ENCODE results near the gene TYW1. TPM values are rescaled to one million over a fixed set of nuclear protein-coding genes. Genes with fewer than 3 reads are reported as not detected.
"Not testable (repeated sequence)": the region's sequence is repeated elsewhere in the genome, so short reads cannot be mapped to it uniquely, and the experiment has no call there.

The TYW1 gene
- total and polyA plus RNA-seq, 2 of the 4 experiments (the other 2 are of a cell fraction): 10.7 to 23.7 TPM

DNA sequence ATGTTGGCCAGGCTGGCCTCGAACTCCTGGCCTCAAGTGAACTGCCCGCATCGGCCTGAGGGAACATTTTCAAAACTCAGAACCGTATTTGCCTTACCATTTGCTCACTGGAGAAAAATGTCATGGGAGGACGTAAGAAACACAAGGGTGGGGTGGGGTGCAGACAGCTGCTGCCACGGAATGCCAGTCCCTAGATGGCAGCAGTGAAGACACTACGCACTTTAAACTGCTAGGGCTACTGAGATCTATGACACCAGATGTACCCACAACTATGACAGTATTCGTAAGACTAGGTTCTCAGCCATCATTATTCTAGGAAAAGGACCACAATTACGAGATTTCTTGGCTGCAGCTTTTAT lies 2.0 kb upstream of the TYW1 start:
- Histone ChIP-seq H3K27ac (ENCODE audit: insufficient read depth, low read length) (peak overlapping the region; percentile 73), H3K4me3 (ENCODE audit: insufficient read depth, low read depth, low read length) (peak overlapping the region; percentile 71), H3K4me2 (ENCODE audit: low read depth, low read length) (peak overlapping the region; percentile 18), H2AK9ac (replicated peaks; ENCODE audit: low read depth, low read length, poor library complexity) (peak overlapping the region; percentile 84), H3K23ac (ENCODE audit: low read depth, low read length) (peak overlapping the region; percentile 88; the same call in 1 of the 2 replicates), H4K5ac (ENCODE audit: low read depth, low read length) (peak overlapping the region; percentile 50; the same call in 1 of the 2 replicates), H2AK5ac (ENCODE audit: low read depth, low read length) (peak overlapping the region; percentile 45; the same call in 1 of the 2 replicates), H2BK5ac (ENCODE audit: low read depth, low read length, poor library complexity, severe bottlenecking) (peak overlapping the region; percentile 83), H3K4ac (ENCODE audit: low read depth, low read length) (peak overlapping the region; percentile 30), H3K18ac (ENCODE audit: low read depth, low read length) (peak overlapping the region; percentile 61), H3K56ac (ENCODE audit: extremely low read depth, insufficient read depth, low read length) (peak overlapping the region; percentile 72; the same call in 1 of the 2 replicates), H3K79me1 (ENCODE audit: low read depth in 1 of 2, low read length in 2 of 2) (peaks cover 8 to 14% of the 10 kb centered on the region in 2 experiments), H3K9ac (ENCODE audit: low read depth, low read length) (peak overlapping the region; percentile 83), H3K14ac (replicated peaks; ENCODE audit: low read depth, low read length) (peak overlapping the region; percentile 71; the same call in 1 of the 2 replicates), H4K8ac (ENCODE audit: low read depth in 2 of 2, low read length in 2 of 2) (peak overlapping the region in 1 of 2 experiments; percentile 44; a peak in 3 of 4 replicates)
- H2BK15ac ChIP-seq (ENCODE audit: low read depth, low read length); H4K91ac ChIP-seq (ENCODE audit: insufficient read depth, low read depth, low read length); H2AFZ ChIP-seq (replicated peaks; ENCODE audit: low read length, poor library complexity); H3K9me1 ChIP-seq (ENCODE audit: insufficient read depth, low read length); H2BK120ac ChIP-seq (ENCODE audit: low read depth, low read length); H3K27me3 ChIP-seq (ENCODE audit: control insufficient read depth, insufficient read depth, low read length); H3K9me3 ChIP-seq (ENCODE audit: control insufficient read depth, insufficient read depth, low read length); dilution Hi-C loops (cut with HindIII; ENCODE audit: low sequenced_read_pairs, unreplicated experiment); H2BK20ac ChIP-seq (ENCODE audit: low read depth, low read length); BruUV-seq (replicated peaks); POLR2A ChIA-PET (ENCODE audit: unreplicated experiment); H3K36me3 ChIP-seq (ENCODE audit: control insufficient read depth, insufficient read depth, low read length); H3K4me1 ChIP-seq (ENCODE audit: control insufficient read depth, insufficient read depth, low read length); H4K20me1 ChIP-seq (ENCODE audit: insufficient read depth, low read length): not testable (repeated sequence)
- intact Hi-C loops (cut with micrococcal nuclease): loop anchor here (5.0 kb wide), 1 partner anchor 167 kb away; no protein-coding TSS in a partner anchor
- peak; percentile 83 for DNase-seq
- ATAC-seq (ENCODE audit: low read depth): peak; percentile 54
- in situ Hi-C loops (cut with MboI; ENCODE audit: low sequenced_read_pairs): loop anchor here (25.0 kb wide), 1 partner anchor 432 kb away; no protein-coding TSS in a partner anchor
- TF ChIP-seq, protein P1, sequence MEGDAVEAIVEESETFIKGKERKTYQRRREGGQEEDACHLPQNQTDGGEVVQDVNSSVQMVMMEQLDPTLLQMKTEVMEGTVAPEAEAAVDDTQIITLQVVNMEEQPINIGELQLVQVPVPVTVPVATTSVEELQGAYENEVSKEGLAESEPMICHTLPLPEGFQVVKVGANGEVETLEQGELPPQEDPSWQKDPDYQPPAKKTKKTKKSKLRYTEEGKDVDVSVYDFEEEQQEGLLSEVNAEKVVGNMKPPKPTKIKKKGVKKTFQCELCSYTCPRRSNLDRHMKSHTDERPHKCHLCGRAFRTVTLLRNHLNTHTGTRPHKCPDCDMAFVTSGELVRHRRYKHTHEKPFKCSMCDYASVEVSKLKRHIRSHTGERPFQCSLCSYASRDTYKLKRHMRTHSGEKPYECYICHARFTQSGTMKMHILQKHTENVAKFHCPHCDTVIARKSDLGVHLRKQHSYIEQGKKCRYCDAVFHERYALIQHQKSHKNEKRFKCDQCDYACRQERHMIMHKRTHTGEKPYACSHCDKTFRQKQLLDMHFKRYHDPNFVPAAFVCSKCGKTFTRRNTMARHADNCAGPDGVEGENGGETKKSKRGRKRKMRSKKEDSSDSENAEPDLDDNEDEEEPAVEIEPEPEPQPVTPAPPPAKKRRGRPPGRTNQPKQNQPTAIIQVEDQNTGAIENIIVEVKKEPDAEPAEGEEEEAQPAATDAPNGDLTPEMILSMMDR (conservative IDR thresholded peaks at IDR 0.05; ENCODE audit: low read depth, low read length): peak; percentile 50
- TF ChIP-seq CHD1 (IDR thresholded peaks at IDR 0.05; ENCODE audit: low read depth, low read length): 0 out of 2 replicates have a peak, but pooled peaks have one; percentile 48
- CTCF ChIA-PET: interaction anchor here (0.6 kb wide), 1 partner anchor 336 kb away, joined by 7 read pairs; no protein-coding TSS in a partner anchor
- WGBS, 2 experiments (ENCODE audit: extremely low coverage in 2 of 2, insufficient read length in 1 of 2): 0% methylated on average over 1 of the region's 9 CpGs; no CpG with 5 or more reads in 1 of the 2 experiments
